Adipose tissue (tissue), 3 donors: ENCODE measurements around the gene PLD6. TPM values are rescaled to one million over a fixed set of nuclear protein-coding genes. Genes with fewer than 3 reads are reported as not detected.
"Not testable (repeated sequence)": the region's sequence is repeated elsewhere in the genome, so short reads cannot be mapped to it uniquely, and the experiment has no call there.

Experiments used
- H3K27ac ChIP-seq: one replicate; pipeline ENCODE4 v1.5.1; 2013; ENCODE audit warnings: low read depth, low read length
- WGBS, 3 donors: extraction: QIAGEN DNeasy Blood & Tissue Kit; methylation state at CpG; one replicate each; pipeline ENCODE4 v1.1.7; 2013; 5-methylcytosine and 5-hydroxymethylcytosine counted together
- polyA plus RNA-seq, 3 donors: library from polyadenylated mRNA; stranded (reverse); fragments of 200-250 nt; gene quantifications; one replicate each; pipeline ENCODE4 v1.2.3, GENCODE V29; 2013
- donor health status: healthy with polysubstance abuse.
- donor health status: Bipolar disorder and iron deficiency.
- donor health status: healthy.

PLD6 gene
- polyA plus RNA-seq, 3 donors = 3.3 to 6.8 (median 3.6) TPM

- WGBS, 3 donors = 65 to 85% (median 80%) methylated on average over 14 of the region's 14 CpGs
- H3K27ac ChIP-seq = no peak overlapping the region
These were observed 1.4 kb downstream of the PLD6 start for GRCh38 chr17:17204635-17205231.

GRCh38 chr17:17204041-17204591, 2.0 kb downstream of the PLD6 start:
- 47 to 67% (median 60%) methylated on average over 15 of the region's 15 CpGs for WGBS, 3 donors
- H3K27ac ChIP-seq = no peak overlapping the region

- WGBS, 3 donors = 84% methylated on average over 15 of the region's 15 CpGs
- no peak overlapping the region for H3K27ac ChIP-seq
These were observed 2.9 kb downstream of the PLD6 start for GRCh38 chr17:17203173-17203730.

GRCh38 chr17:17201907-17202306, 4.2 kb downstream of the PLD6 start:
- 83 to 88% (median 85%) methylated on average over 8 of the region's 8 CpGs for WGBS, 3 donors
- H3K27ac ChIP-seq = no peak overlapping the region

GRCh38 chr17:17201271-17201670, 4.9 kb downstream of the PLD6 start:
- WGBS, 3 donors = 85 to 91% (median 85%) methylated on average over 10 of the region's 10 CpGs
- H3K27ac ChIP-seq = no peak overlapping the region

- WGBS, 3 donors = 58 to 74% (median 60%) methylated on average over 5 of the region's 5 CpGs
- no peak overlapping the region for H3K27ac ChIP-seq
These were observed 5.3 kb downstream of the PLD6 start for GRCh38 chr17:17200831-17201230.

GRCh38 chr17:17200311-17200710, 5.8 kb downstream of the PLD6 start:
- 65 to 83% (median 73%) methylated on average over 7 of the region's 7 CpGs for WGBS, 3 donors
- H3K27ac ChIP-seq = no peak overlapping the region

GRCh38 chr17:17198281-17198680, 7.9 kb downstream of the PLD6 start:
- 94 to 100% (median 100%) methylated on average over 1 of the region's 1 CpG for WGBS, 3 donors
- H3K27ac ChIP-seq = no peak overlapping the region

- H3K27ac ChIP-seq = no peak overlapping the region
These were observed 9.4 kb downstream of the PLD6 start for GRCh38 chr17:17196776-17197175.

GRCh38 chr17:17195466-17195865, 10.7 kb downstream of the PLD6 start:
- not testable (repeated sequence) for H3K27ac ChIP-seq
- 96% methylated on average over 5 of the region's 5 CpGs for WGBS, 3 donors

GRCh38 chr17:17191961-17192381, 14.2 kb downstream of the PLD6 start:
- WGBS, 3 donors = 44 to 70% (median 67%) methylated on average over 10 of the region's 10 CpGs
- no peak overlapping the region for H3K27ac ChIP-seq

GRCh38 chr17:17191346-17191792, 14.8 kb downstream of the PLD6 start:
- WGBS, 3 donors = 57 to 76% (median 58%) methylated on average over 11 of the region's 11 CpGs
- H3K27ac ChIP-seq = no peak overlapping the region

- 38 to 87% (median 86%) methylated on average over 7 of the region's 7 CpGs for WGBS, 3 donors
- no peak overlapping the region for H3K27ac ChIP-seq
These were observed 15.9 kb downstream of the PLD6 start for GRCh38 chr17:17190188-17190587.

- 36 to 73% (median 67%) methylated on average over 4 of the region's 4 CpGs for WGBS, 3 donors
- no peak overlapping the region for H3K27ac ChIP-seq
These were observed 16.6 kb downstream of the PLD6 start for GRCh38 chr17:17189559-17189958.

GRCh38 chr17:17188586-17188985, 17.5 kb downstream of the PLD6 start:
- no peak overlapping the region for H3K27ac ChIP-seq
- 82 to 98% (median 93%) methylated on average over 4 of the region's 4 CpGs for WGBS, 3 donors

- WGBS, 3 donors = 60 to 76% (median 74%) methylated on average over 14 of the region's 14 CpGs
- no peak overlapping the region for H3K27ac ChIP-seq
These were observed 19.3 kb downstream of the PLD6 start for GRCh38 chr17:17186551-17187505.

- H3K27ac ChIP-seq = no peak overlapping the region
- WGBS, 3 donors = 41 to 62% (median 59%) methylated on average over 3 of the region's 3 CpGs
These were observed 20.1 kb downstream of the PLD6 start for GRCh38 chr17:17186051-17186450.

- WGBS, 3 donors = 40 to 69% (median 52%) methylated on average over 13 of the region's 13 CpGs
These were observed 21.0 kb downstream of the PLD6 start for GRCh38 chr17:17184985-17185757.

More at GRCh38 chr17:17184985-17185757, 21.0 kb downstream of the PLD6 start:
- not testable (repeated sequence) for H3K27ac ChIP-seq
